ENCODE measurements around the gene SLC13A2. TPM values are rescaled to one million over a fixed set of nuclear protein-coding genes. Genes with fewer than 3 reads are reported as not detected.

The SLC13A2 gene
- total RNA-seq, 1 donor from 2014 or later, result not detected

- Mint-ChIP-seq H3K27ac (ENCODE audit: unreplicated experiment) (no peak overlapping the region), H3K9me3 (ENCODE audit: unreplicated experiment) (no peaks in the 10 kb centered on the region), H3K4me1 (ENCODE audit: unreplicated experiment) (no peaks in the 10 kb centered on the region), H3K4me3 (ENCODE audit: unreplicated experiment) (no peak overlapping the region), H3K36me3 (ENCODE audit: unreplicated experiment) (no peaks in the 10 kb centered on the region), H3K27me3 (ENCODE audit: unreplicated experiment) (peaks cover 43% of the 10 kb centered on the region)
- no peak for DNase-seq (ENCODE audit: extremely low spot score, unreplicated experiment)
- no peak for TF ChIP-seq CTCF (IDR thresholded peaks at IDR 0.05)
Observed at GRCh38 chr17:28514561-28515002, 41.1 kb downstream of the SLC13A2 start.

- peaks cover 34% of the 10 kb centered on the region for H3K27me3 Mint-ChIP-seq (ENCODE audit: unreplicated experiment)
Observed at GRCh38 chr17:28515518-28515917, 42.1 kb downstream of the SLC13A2 start.

GRCh38 chr17:28518132-28518531, 44.7 kb downstream of the SLC13A2 start:
- no peak overlapping the region for H3K27ac Mint-ChIP-seq (ENCODE audit: unreplicated experiment)
- H3K9me3 Mint-ChIP-seq (ENCODE audit: unreplicated experiment), result no peaks in the 10 kb centered on the region
- H3K36me3 Mint-ChIP-seq (ENCODE audit: unreplicated experiment), result no peaks in the 10 kb centered on the region
- no peak overlapping the region for H3K4me3 Mint-ChIP-seq (ENCODE audit: unreplicated experiment)
- H3K27me3 Mint-ChIP-seq (ENCODE audit: unreplicated experiment), result peaks cover 17% of the 10 kb centered on the region
- no peak for DNase-seq (ENCODE audit: extremely low spot score, unreplicated experiment)
- H3K4me1 Mint-ChIP-seq (ENCODE audit: unreplicated experiment), result peaks cover 2% of the 10 kb centered on the region
- no peak for TF ChIP-seq CTCF (IDR thresholded peaks at IDR 0.05)

More at GRCh38 chr17:28515518-28515917, 42.1 kb downstream of the SLC13A2 start:
- no peak for TF ChIP-seq CTCF (IDR thresholded peaks at IDR 0.05)
- Mint-ChIP-seq H3K27ac (ENCODE audit: unreplicated experiment) (no peak overlapping the region), H3K4me1 (ENCODE audit: unreplicated experiment) (no peaks in the 10 kb centered on the region), H3K9me3 (ENCODE audit: unreplicated experiment) (no peaks in the 10 kb centered on the region), H3K36me3 (ENCODE audit: unreplicated experiment) (no peaks in the 10 kb centered on the region), H3K4me3 (ENCODE audit: unreplicated experiment) (no peak overlapping the region)
- no peak for DNase-seq (ENCODE audit: extremely low spot score, unreplicated experiment)

- Mint-ChIP-seq H3K27ac (ENCODE audit: unreplicated experiment) (no peak overlapping the region), H3K9me3 (ENCODE audit: unreplicated experiment) (no peaks in the 10 kb centered on the region), H3K36me3 (ENCODE audit: unreplicated experiment) (no peaks in the 10 kb centered on the region), H3K4me3 (ENCODE audit: unreplicated experiment) (no peak overlapping the region), H3K27me3 (ENCODE audit: unreplicated experiment) (peaks cover 13% of the 10 kb centered on the region), H3K4me1 (ENCODE audit: unreplicated experiment) (peaks cover 2% of the 10 kb centered on the region)
- DNase-seq (ENCODE audit: extremely low spot score, unreplicated experiment), result no peak
- TF ChIP-seq CTCF (IDR thresholded peaks at IDR 0.05), result no peak
Observed at GRCh38 chr17:28518578-28518977, 45.1 kb downstream of the SLC13A2 start.

- no peak overlapping the region for H3K4me3 Mint-ChIP-seq (ENCODE audit: unreplicated experiment)
- H3K36me3 Mint-ChIP-seq (ENCODE audit: unreplicated experiment), result no peaks in the 10 kb centered on the region
- peaks cover 6% of the 10 kb centered on the region for H3K27me3 Mint-ChIP-seq (ENCODE audit: unreplicated experiment)
- no peak for TF ChIP-seq CTCF (IDR thresholded peaks at IDR 0.05)
- no peaks in the 10 kb centered on the region for H3K9me3 Mint-ChIP-seq (ENCODE audit: unreplicated experiment)
- DNase-seq (ENCODE audit: extremely low spot score, unreplicated experiment), result no peak
- no peak overlapping the region for H3K27ac Mint-ChIP-seq (ENCODE audit: unreplicated experiment)
- peaks cover 2% of the 10 kb centered on the region for H3K4me1 Mint-ChIP-seq (ENCODE audit: unreplicated experiment)
Observed at GRCh38 chr17:28519236-28519635, 45.8 kb downstream of the SLC13A2 start.

All from osteocyte (in vitro differentiated cells).